RWPE2 (cell line): Measurements from ENCODE around the gene MAPKAPK2.
A peak's percentile ranks its signal among the peaks of the same experiment; 100 is the strongest.

ENCODE experiments used
- ATAC-seq: fragments of 200-7000 bp; cut with Tn5 transposase; 3 replicates; pipeline ENCODE4 v1.9.1; 2021; ENCODE audit warnings: low read depth
- DNase-seq: peaks from one replicate; pipeline ENCODE4 v3.0.0-alpha.2; 2020; ENCODE audit warnings: low spot score
- H3K27ac ChIP-seq: fragments of 450-650 bp; 2 replicates; pipeline ENCODE4 v1.5.1; 2017; ENCODE audit warnings: mild to moderate bottlenecking; ENCODE audit not compliant: poor library complexity, severe bottlenecking
- H3K27me3 ChIP-seq: fragments of 250-450 bp; sonication (Bioruptor Pico); 2 replicates; pipeline ENCODE4 v1.5.1; 2021; ENCODE audit warnings: mild to moderate bottlenecking, moderate library complexity; ENCODE audit not compliant: insufficient read depth, poor library complexity, severe bottlenecking
- H3K36me3 ChIP-seq: fragments of 250-450 bp; sonication (Bioruptor Pico); 2 replicates; pipeline ENCODE4 v1.5.1; 2020; ENCODE audit warnings: low read depth, mild to moderate bottlenecking, moderate library complexity
- H3K4me1 ChIP-seq: fragments of 250-450 bp; sonication (Bioruptor Pico); 2 replicates; pipeline ENCODE4 v1.5.1; 2021; ENCODE audit warnings: mild to moderate bottlenecking, moderate library complexity; ENCODE audit not compliant: insufficient read depth, poor library complexity, severe bottlenecking
- H3K4me3 ChIP-seq: fragments of 250-450 bp; sonication (Bioruptor Pico); 2 replicates; pipeline ENCODE4 v1.5.1; 2021; ENCODE audit warnings: mild to moderate bottlenecking, moderate library complexity; ENCODE audit not compliant: severe bottlenecking
- H3K9me3 ChIP-seq: fragments of 250-450 bp; sonication (Bioruptor Pico); 2 replicates; pipeline ENCODE4 v1.5.1; 2021; ENCODE audit warnings: mild to moderate bottlenecking, moderate library complexity; ENCODE audit not compliant: severe bottlenecking
- TF ChIP-seq, protein P1 (sequence below): fragments of 450-650 bp; IDR thresholded peaks from one replicate; pipeline ENCODE4 v1.5.1; 2017; ENCODE audit warnings: mild to moderate bottlenecking, moderate library complexity; ENCODE audit not compliant: poor library complexity, severe bottlenecking

The MAPKAPK2 gene

DNA sequence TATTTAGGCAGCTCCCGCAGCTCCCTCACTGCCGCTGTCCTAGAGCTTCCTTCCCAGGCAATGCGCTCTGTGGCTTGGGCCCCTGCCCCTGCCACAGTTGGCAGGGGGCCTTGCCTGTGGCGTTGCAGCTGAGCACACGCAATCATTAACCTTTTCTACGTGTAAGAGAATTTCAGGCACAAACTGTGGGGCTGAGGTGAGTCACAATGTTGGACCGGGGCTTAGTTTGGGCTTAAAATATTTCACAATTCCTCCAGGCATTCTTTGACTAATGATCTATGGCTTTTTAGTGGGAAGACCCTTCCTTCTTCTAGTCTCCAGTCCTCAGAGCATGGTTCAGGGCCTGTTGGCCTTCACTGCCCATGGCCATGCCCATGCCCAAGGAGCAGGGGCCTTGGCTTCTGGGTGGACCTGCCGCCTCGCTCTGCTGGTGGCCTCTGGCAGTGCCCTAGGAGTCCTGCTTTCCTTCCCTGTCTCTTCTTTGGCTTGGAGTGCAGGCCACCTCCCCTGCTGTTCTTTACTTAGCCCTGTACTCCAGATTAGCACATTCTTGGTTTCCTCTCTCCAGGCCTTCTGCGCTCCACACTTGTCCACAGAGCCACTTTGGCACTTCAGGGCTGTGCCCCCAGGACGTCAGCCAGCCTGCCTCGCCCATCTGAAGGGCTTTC, 39.2 kb downstream of the MAPKAPK2 start:
- no peak for DNase-seq
- peak; percentile 74 for ATAC-seq
- Histone ChIP-seq H3K27me3 (no peaks in the 10 kb centered on the region), H3K4me3 (no peak overlapping the region), H3K27ac (peak overlapping the region; percentile 35), H3K36me3 (peaks cover 2% of the 10 kb centered on the region; the same call in 1 of the 2 replicates), H3K9me3 (no peaks in the 10 kb centered on the region), H3K4me1 (peaks cover 18% of the 10 kb centered on the region)
- TF ChIP-seq, protein P1, sequence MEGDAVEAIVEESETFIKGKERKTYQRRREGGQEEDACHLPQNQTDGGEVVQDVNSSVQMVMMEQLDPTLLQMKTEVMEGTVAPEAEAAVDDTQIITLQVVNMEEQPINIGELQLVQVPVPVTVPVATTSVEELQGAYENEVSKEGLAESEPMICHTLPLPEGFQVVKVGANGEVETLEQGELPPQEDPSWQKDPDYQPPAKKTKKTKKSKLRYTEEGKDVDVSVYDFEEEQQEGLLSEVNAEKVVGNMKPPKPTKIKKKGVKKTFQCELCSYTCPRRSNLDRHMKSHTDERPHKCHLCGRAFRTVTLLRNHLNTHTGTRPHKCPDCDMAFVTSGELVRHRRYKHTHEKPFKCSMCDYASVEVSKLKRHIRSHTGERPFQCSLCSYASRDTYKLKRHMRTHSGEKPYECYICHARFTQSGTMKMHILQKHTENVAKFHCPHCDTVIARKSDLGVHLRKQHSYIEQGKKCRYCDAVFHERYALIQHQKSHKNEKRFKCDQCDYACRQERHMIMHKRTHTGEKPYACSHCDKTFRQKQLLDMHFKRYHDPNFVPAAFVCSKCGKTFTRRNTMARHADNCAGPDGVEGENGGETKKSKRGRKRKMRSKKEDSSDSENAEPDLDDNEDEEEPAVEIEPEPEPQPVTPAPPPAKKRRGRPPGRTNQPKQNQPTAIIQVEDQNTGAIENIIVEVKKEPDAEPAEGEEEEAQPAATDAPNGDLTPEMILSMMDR: no peak

DNA sequence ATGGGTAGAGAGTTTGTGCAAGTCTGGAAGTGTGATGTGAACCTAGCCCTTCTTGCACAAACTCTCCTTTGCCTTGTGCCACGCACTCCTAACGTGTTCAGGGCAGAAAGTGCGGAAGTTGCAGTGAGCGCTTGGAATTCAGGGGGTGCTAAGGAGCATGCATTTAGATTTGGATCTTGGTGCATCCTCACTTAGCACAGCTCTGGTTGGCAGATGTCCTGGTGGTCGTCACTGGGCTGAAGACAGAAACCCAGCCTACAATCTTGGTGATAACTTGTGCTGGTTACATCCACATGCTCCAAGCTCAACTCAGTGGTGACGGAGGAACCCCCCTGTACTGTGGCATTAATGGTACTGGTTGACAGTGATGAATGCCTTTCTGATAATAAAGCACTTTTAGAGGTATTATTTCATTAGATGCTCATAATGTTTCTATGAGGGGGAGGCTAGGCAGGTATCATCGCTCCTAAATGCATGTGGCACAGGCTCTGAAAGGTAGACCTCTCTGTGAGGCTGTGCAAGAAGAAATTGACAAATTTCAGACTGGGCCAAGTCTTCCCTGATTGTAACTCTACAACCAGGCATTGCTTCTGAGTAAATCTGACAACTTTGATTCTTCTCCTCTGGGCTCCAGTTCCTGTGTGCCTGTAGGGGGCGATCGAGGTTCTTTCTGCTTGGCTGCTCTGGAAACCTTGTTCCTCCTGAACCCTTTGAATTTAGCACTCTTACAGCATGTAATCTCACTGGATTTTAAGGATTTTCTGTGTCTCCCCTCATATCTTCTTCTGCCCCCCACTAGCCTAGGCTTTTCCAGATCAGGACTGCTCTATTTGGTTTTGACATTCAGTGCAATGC, 40.6 kb downstream of the MAPKAPK2 start:
- TF ChIP-seq, protein P1: no peak
- DNase-seq (no peak), ATAC-seq (no peak)
- Histone ChIP-seq H3K27me3 (no peaks in the 10 kb centered on the region), H3K36me3 (peaks cover 16% of the 10 kb centered on the region), H3K4me1 (peaks cover 18% of the 10 kb centered on the region), H3K27ac (no peak overlapping the region), H3K9me3 (no peaks in the 10 kb centered on the region), H3K4me3 (no peak overlapping the region)

DNA sequence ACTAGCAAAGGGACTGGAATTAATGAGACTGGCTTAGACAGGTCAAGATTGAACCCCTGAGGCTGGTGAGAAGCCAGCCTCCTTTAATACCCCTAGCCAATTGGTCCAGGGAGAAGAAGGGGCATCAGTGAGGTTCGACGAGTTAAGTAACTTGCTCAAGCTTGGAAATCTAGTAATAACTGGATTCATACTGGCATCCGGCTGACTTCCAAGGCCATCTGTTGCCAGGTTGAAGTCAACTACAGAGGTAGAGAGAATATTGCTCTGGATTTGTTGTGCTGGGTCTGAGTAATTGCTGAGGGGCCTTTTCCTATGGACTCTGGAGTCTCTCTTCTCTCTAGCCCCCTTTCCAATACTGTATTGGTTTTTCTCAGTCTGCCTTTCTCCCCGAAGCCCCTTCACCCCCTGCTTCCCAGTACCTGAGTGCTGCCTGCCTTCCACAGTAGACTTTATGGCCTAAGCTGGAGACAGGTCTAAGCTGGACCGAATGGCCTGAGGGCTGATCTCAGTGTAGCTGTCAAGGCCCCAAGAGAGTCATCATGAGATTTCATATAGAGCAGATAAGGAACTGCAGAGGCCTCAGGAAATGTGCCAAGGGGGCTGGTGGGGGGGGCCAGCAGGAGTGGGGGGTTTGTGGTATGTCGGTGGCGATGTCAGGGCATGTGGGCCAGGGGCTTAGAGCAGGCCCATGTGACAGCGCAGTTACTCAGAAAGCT, 43.4 kb downstream of the MAPKAPK2 start:
- Histone ChIP-seq H3K9me3 (no peaks in the 10 kb centered on the region), H3K36me3 (peaks cover 41% of the 10 kb centered on the region), H3K27me3 (no peaks in the 10 kb centered on the region), H3K4me3 (no peak overlapping the region), H3K27ac (no peak overlapping the region), H3K4me1 (peaks cover 13% of the 10 kb centered on the region)
- no peak for ATAC-seq
- TF ChIP-seq, protein P1: no peak
- no peak for DNase-seq

DNA sequence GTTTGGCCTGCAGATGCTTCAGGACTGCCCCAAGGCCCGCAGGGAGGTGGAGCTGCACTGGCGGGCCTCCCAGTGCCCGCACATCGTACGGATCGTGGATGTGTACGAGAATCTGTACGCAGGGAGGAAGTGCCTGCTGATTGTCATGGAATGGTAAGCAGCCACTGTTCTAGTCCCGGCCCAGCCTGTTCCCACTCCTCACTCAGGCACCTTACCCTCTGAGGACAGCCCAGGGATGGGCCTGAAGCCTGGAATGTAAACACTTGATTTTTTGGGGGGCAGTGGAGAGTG, 43.9 kb downstream of the MAPKAPK2 start:
- DNase-seq (no peak), ATAC-seq (no peak)
- Histone ChIP-seq H3K27me3 (no peaks in the 10 kb centered on the region), H3K9me3 (no peaks in the 10 kb centered on the region), H3K4me3 (no peak overlapping the region), H3K4me1 (peaks cover 8% of the 10 kb centered on the region), H3K27ac (no peak overlapping the region), H3K36me3 (peaks cover 41% of the 10 kb centered on the region)
- TF ChIP-seq, protein P1: no peak
